WERI-Rb-1 (cell line): ENCODE results near the gene GPR137B.

Experiments
- DNase-seq: peaks from one replicate; pipeline ENCODE4 v3.0.0-alpha.2; 2020
- H3K27ac ChIP-seq: fragments of 250-450 bp; sonication (Bioruptor Pico); 2 replicates; pipeline ENCODE4 v1.5.1; 2020; ENCODE audit warnings: mild to moderate bottlenecking, moderate library complexity
- H3K27me3 ChIP-seq: fragments of 250-450 bp; sonication (Bioruptor Pico); 2 replicates; pipeline ENCODE4 v1.5.1; 2021; ENCODE audit warnings: mild to moderate bottlenecking, low read depth, moderate library complexity; ENCODE audit not compliant: insufficient read depth, severe bottlenecking
- H3K36me3 ChIP-seq: fragments of 250-450 bp; sonication (Bioruptor Pico); 2 replicates; pipeline ENCODE4 v1.5.1; 2020; ENCODE audit warnings: mild to moderate bottlenecking, moderate library complexity
- H3K4me3 ChIP-seq: 2 replicates; pipeline ENCODE4 v1.5.1; 2011; ENCODE audit warnings: low read depth, mild to moderate bottlenecking, control low read depth, low read length
- H3K9me3 ChIP-seq: fragments of 250-450 bp; sonication (Bioruptor Pico); 2 replicates; pipeline ENCODE4 v1.5.1; 2021; ENCODE audit warnings: mild to moderate bottlenecking, moderate library complexity; ENCODE audit not compliant: severe bottlenecking
- TF ChIP-seq, protein P1 (sequence below): IDR thresholded peaks from 2 replicates; pipeline ENCODE4 v1.5.1; 2011; ENCODE audit warnings: low read depth, mild to moderate bottlenecking, control low read depth, inconsistent platforms, low read length

GPR137B gene

DNA sequence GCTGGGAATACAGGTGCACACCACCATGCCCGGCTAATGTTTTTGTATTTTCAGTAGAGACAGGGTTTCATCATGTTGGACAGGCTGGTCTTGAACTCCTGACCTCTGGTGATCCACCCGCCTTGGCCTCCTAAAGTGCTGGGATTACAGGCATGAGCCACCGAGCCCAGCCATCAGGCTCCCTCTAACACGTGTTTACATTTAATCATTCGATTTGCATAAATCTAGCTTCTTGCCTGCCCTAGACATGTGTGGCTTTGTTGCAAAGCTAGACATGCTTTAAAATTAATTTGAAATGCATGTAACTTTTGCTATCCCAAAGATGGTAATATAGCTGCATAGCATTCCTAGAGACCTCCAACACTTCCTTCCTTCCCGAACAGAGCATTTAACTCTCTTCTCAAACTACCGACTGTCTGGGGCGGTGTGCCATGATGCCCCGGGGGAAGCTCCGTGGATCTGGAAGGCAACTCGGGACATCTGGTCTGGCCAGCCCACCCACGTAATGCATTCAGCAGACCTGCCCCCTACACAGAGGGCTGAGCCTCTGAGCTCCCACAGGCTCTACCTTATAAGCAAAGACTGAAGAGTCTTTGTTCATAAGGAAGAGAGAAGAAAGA, 42.9 kb upstream of the GPR137B start:
- Histone ChIP-seq H3K27me3 (no peaks in the 10 kb centered on the region), H3K4me3 (no peak overlapping the region), H3K9me3 (peaks cover 12% of the 10 kb centered on the region), H3K27ac (no peak overlapping the region), H3K36me3 (no peaks in the 10 kb centered on the region)
- TF ChIP-seq, protein P1, sequence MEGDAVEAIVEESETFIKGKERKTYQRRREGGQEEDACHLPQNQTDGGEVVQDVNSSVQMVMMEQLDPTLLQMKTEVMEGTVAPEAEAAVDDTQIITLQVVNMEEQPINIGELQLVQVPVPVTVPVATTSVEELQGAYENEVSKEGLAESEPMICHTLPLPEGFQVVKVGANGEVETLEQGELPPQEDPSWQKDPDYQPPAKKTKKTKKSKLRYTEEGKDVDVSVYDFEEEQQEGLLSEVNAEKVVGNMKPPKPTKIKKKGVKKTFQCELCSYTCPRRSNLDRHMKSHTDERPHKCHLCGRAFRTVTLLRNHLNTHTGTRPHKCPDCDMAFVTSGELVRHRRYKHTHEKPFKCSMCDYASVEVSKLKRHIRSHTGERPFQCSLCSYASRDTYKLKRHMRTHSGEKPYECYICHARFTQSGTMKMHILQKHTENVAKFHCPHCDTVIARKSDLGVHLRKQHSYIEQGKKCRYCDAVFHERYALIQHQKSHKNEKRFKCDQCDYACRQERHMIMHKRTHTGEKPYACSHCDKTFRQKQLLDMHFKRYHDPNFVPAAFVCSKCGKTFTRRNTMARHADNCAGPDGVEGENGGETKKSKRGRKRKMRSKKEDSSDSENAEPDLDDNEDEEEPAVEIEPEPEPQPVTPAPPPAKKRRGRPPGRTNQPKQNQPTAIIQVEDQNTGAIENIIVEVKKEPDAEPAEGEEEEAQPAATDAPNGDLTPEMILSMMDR: no peak
- DNase-seq: no peak

DNA sequence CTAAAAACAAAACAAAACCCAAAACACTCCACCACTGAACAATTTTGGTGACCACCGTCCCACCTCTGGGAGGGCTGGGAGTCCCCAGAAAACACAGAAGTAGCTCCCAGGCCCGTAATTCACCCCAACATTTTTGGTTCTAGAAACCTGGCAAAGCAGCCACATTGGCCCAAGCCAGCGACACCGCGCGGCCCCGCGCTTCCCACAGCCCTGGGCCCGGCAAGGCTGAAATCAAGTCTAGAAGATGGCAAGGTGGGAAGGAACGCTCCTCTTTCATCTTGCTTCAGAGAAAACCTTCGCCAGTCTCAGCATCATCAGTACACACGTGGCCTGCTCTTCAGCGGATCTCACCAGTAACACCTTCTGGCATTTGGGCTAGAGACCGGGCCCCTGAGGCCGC, 41.5 kb upstream of the GPR137B start:
- H3K36me3 ChIP-seq: no peaks in the 10 kb centered on the region
- H3K27ac ChIP-seq: no peak overlapping the region
- H3K9me3 ChIP-seq: peaks cover 7% of the 10 kb centered on the region
- DNase-seq: no peak
- TF ChIP-seq, protein P1: no peak
- H3K4me3 ChIP-seq: no peak overlapping the region
- H3K27me3 ChIP-seq: no peaks in the 10 kb centered on the region

DNA sequence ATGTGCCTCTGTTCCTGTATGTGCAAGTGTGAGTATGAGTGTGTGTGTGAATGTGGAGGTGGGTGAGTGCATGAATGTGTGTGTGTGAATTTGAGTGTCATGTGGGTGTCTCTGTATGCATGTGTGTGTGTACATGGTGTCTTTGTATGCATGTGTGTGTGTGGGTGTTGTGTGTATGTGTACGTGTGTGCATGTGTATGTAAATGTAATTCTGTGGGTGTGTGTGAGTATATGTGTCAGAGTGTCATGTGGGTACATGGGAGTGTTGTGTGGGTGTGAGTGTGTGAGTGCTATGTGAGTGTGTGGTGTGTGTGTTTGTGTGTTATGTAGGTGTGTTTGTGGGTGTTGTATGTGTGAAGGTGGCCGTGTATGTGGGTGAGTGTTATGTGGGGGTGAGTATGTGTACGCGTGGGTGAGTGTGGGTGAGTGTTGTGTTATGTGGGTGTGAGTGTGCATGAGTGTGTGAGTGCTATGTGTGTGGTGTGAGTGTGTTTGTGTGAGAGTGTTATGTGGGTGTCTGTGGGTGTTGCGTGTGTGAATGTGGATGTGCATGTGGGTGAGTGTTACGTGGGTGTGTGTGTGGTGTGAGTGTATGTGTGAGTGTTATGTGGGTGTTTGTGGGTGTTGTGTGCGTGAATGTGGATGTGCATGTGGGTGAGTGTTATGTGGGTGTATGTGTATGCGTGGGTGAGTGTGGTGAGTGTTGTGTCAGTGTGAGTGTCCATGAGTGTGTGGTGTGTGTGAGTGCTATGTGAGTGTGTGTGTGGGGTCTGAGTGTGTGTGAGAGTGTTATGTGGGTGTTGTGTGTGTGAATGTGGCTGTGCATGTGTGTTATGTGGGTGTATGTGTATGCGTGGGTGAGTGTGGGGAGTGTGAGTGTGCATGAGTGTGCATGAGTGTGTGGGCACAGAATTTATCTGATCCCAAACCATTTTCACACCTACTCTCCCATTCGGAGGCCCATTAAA, 40.8 kb upstream of the GPR137B start:
- TF ChIP-seq, protein P1: no peak
- Histone ChIP-seq H3K27me3 (no peaks in the 10 kb centered on the region), H3K9me3 (peaks cover 4% of the 10 kb centered on the region), H3K4me3 (no peak overlapping the region), H3K27ac (no peak overlapping the region), H3K36me3 (no peaks in the 10 kb centered on the region)
- no peak for DNase-seq

DNA sequence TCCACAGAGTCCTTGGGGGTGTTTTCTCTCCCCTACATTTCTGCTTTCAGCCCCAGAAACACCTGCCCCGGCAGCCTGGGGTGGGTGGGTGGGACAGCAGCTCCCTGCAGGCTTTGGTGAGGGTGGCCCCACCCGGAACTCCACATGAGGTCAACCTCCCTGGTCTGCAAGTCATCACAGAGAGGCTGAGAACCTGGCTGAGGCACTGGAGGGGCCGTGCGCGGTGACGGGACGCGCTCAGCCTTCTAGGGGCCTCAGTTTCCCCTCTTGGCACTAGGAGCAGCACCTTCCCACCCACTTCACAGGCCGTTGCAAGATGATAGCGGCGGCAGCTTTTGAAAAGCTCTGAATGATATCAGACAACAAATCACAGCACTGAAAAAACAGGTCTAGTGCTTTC, 39.7 kb upstream of the GPR137B start:
- Histone ChIP-seq H3K27me3 (no peaks in the 10 kb centered on the region), H3K9me3 (no peaks in the 10 kb centered on the region), H3K36me3 (no peaks in the 10 kb centered on the region), H3K4me3 (no peak overlapping the region), H3K27ac (no peak overlapping the region)
- TF ChIP-seq, protein P1: no peak
- DNase-seq: no peak

DNA sequence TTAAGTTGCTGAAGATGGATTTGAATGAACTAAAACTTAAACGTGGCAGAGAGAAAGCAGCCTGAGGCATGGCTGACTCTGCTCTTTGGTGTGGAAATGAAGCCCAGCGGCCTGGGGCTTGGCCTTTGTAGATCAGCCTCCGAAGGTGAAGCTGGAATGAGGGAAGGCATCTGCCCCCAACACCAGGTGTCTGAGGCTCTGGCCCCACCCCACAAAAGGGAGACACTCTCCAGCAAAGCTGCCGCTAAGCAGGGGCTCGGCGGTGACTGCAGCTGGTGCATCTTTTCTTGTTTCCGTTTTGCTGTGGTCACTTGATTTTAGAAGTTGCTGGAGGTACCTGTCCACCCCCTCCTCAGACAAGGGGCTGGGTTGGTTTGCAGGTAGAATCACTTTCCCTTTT, 39.3 kb upstream of the GPR137B start:
- Histone ChIP-seq H3K9me3 (no peaks in the 10 kb centered on the region), H3K4me3 (no peak overlapping the region), H3K27me3 (no peaks in the 10 kb centered on the region), H3K27ac (no peak overlapping the region), H3K36me3 (no peaks in the 10 kb centered on the region)
- DNase-seq: no peak
- TF ChIP-seq, protein P1: no peak
